Limb (tissue), 2 donors: Measurements from ENCODE around the gene RPSA.
"Not testable (repeated sequence)": the region's sequence is repeated elsewhere in the genome, so short reads cannot be mapped to it uniquely, and the experiment has no call there.

Experiments
- DNase-seq, 2 donors: peaks; one replicate each; pipeline ENCODE4 v3.0.0-alpha.2; 2016; ENCODE audit errors: extremely low spot score in 2 of 2

The RPSA gene

GRCh38 chr3:39419742-39420315 is 13.3 kb downstream of the RPSA start:
- no peak for DNase-seq

DNA sequence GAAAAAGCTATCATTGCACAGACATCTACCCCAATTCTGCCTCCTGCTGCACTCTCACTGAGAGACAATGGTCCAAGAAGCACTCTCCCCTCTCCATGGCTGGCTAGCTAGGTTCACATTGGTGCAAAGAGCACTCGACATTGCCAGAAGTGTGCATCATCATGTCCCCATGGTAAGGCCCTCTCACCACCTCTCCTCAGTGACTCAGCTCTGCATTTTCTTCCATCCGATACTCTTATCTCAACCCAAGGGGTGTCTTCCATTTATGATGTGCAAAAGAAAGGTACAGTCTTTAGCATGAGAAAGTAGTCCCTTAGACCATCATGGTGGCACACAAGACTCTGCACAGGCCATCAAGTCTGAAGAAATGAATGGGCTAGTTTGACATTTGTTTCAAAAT is 14.0 kb downstream of the RPSA start:
- no peak for DNase-seq

DNA sequence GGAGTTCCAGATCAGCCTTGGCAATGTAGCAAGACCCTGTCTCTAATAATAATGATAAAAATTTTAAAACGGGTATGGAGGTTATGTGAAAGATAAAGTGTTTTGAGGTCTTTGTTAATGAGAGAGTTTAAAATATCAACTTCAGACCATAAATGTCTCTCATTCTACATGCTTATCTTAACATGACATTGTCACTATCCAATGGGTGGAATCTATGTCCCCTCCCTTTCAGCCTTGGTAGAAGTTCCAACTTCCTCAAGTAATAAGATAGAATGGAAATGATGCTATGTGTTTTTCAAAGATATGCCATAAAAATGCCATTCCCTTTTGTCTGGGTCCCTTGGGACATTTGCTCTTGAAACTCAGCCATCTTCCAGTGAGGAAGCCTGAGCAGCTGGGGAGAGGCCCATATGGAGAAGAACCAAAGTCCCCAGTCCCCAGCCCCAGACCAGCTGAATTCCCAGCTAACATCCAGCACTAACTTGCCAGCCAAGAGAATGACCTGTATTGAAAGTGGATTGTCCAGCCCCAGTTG is 17.0 kb downstream of the RPSA start:
- DNase-seq, result no peak

- DNase-seq, result no peak
Measured at GRCh38 chr3:39426312-39426711, 19.8 kb downstream of the RPSA start.

DNA sequence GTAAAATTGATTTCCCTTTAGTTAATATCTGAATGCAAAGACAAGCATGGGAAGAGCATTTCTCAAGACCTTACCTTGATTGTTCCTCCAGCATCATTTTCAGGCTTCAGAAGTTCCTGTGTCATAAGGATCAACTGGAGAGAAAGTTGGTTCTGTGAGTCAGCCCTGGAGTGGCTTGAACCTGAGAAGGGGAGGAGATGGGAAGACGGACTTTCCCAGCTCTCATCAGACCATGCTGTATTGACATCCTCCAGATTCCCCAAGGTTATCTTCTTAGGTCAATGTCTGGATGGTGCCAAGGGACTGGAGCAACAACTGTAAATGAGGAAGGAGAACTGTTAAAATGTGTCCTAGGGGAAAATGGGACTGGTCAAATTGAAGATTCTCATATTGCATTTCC is 21.0 kb downstream of the RPSA start:
- no peak for DNase-seq

- peak in 1 of 2 donors; percentile 27 for DNase-seq
Measured at GRCh38 chr3:39428745-39429201, 22.3 kb downstream of the RPSA start.

GRCh38 chr3:39429466-39429865 is 22.9 kb downstream of the RPSA start:
- no peak for DNase-seq

DNA sequence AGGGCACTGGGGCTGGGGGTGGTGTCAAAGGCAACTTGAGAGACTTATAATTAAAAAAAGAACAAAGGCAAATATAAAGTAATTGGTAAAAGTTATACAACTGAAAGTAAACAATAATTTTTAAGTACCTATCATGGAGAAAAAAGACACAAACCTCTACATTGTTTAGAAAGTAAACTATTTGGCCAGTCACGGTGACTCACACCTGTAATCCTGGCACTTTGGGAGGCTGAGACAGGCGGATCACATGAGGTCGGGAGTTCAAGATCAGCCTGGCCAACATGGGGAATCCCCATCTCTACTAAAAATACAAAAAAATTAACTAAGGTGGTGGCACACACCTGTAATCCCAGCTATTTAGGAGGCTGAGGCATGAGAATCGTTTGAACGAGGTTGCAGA is 25.8 kb downstream of the RPSA start:
- DNase-seq, result no peak

- DNase-seq, result no peak
Measured at GRCh38 chr3:39433642-39434041, 27.1 kb downstream of the RPSA start.

DNA sequence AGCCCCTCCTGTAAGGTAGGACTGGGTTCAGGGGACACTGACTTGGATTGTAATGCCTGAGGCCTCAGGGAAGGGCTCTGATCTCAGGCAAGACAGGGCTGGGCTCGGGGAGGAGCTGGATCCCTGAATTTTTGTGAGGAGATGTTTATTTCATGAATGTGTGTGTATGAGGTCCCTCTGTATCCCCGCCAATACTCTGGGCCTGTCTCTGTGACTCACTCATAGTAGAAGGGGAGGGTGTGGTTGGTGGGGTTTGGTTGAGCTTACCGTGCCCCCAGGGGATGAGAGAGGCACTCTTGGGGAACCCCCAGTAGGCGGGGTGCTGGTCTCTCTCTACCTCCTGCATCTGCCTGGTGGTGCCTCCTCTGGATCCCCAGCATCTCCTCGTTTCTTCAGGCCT is 28.1 kb downstream of the RPSA start:
- no peak for DNase-seq

GRCh38 chr3:39435006-39435748 is 28.7 kb downstream of the RPSA start:
- DNase-seq, result no peak

DNA sequence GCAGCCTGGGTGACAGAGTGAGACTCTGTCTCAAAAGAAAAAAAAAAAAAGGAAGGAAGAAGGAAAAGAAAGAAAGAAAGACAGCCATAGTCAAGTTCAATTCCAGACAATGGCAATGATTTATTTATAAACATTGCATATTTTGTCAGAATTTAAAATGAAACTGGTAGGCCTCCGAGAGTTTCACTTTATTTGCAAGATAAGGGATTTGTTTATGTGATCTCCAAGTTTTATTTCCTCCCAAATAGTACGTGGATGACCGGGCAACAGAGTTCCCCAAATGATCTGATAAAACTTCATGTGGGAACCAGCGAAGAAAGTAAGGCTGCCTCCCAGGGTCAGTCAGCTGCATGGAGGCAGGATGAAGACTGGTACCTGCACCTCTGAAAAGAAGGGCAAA is 32.4 kb downstream of the RPSA start:
- DNase-seq, result no peak

- DNase-seq, result no peak
Measured at GRCh38 chr3:39440316-39440715, 33.8 kb downstream of the RPSA start.

- no peak for DNase-seq
Measured at GRCh38 chr3:39443530-39443929, 37.0 kb downstream of the RPSA start.

DNA sequence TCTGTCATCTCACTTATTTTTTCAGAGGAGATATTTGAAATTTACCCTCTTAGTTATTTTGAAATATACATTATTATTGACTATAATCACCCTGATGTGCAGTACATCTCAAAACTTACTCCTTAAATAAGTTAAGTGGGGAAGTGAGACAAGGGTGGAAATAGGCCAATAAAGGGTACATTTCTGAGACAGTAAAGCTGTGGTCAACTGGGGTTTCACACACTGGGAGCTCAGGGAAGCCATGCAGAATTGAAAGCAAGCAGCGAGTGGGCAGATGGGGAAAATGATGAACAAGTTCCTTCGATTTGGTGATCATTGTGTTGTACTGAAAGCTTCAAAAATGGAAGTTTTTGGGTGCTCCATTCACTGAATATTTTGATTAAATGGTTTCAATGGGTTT is 39.4 kb downstream of the RPSA start:
- no peak for DNase-seq

DNA sequence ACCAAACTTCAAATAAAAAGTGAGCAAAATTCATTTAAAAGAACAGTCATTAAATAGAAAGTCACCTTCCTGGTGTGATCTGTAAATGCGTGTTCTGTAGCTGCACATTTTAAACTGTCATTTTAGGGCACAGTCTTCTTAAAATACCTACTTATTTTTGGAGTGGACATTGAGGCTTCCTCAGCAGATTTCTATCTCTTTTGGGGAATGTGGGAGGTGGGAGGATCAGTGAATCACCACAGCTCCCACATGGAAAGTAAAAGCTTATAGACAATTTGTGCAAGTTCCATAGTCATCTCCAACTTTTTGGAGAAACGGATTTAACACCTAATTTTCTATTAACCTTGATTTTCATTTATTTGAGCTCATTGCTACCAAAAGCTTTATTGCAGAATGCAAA is 39.9 kb downstream of the RPSA start:
- no peak for DNase-seq

DNA sequence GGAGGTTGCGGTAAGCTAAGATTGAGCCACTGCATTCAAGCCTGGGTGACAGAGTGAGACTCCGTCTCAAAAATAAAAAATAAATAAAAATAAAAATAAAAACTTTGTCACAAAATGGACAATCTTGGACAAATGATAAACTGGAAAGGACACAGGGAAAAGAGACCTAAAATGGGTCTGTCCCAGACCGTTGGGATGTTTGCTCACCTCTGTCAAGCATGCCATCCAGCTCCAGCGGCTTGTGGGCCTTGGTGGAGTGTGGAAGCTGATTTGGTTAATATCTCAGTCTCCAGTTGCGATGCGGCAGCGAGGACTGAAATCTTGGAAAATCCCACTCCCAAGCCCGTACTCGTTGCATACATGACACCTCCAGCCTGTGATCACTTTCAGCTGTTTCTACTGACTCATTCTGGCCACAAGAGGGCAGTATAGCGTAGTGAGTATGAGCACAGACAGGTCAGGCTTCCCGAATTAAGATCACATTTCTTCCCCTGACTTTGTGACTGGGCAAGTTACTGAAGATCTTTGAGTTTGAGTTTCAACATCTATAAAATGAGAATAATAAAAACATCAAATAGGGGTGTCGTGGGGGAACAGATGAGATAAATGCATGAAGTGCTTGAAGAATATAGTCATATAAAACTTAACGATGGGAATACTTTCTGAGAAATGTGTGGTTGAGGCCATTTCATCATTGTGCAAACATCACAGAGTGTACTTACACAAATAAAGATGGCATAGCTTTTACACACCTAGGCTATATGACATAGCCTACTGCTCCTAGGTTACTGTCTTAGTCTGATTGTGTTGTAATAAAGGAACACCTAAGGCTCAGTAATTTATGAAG is 41.3 kb downstream of the RPSA start:
- peak; percentile 73 to 86 for DNase-seq

DNA sequence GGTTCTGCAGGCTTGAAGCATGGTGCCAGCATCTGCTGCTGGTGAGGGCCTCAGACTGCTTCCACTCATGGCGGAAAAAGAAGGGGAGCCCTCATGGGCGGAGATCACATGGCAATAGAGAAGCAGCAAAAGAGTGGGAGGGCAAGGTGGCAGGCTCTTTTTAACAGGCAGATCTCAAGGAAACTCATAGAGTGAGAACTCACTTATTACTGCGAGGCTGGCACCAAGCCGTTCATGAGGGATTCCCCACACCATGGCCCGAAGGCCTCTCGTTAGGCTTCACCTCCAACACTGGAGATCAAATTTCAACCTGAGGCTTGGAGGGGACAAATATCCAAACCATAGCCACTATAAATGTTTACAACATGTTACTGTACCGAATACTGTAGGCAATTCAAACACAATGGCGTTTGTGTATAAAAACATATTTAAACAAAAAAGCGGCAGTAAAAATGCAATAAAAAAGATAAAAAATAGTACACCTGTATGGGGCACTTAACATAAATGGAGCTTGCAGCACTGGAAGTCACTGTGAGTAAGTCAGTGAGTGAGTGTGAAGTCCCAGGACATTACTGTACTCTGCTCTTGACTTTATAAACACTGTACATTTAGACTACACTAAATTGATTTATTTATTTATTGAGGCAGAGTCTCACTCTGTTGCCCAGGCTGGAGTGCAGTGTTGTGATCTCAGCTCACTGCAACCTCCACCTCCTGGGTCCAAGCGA is 42.1 kb downstream of the RPSA start:
- no peak for DNase-seq

DNA sequence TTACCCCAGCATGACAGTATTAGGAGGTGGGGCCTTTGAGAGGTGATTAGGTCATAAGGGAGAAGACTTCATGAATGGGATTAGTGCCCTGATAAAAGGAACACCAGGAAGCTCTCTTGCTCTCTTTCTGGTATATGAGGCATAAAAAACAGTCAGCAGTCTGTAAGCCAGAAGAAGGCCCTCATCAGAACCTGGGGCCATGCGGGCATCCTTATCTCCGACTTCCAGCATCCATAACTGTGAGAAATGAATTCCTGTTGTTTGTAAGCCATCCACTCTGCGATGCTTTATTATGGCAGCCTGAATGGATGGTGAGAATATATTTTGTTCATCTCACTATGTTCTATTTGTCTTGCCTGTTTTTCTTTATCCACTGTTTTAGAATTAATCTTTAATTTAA is 43.3 kb downstream of the RPSA start:
- DNase-seq, result no peak

GRCh38 chr3:39453134-39453533 is 46.6 kb downstream of the RPSA start:
- no peak for DNase-seq

GRCh38 chr3:39453872-39454271 is 47.4 kb downstream of the RPSA start:
- DNase-seq, result not testable (repeated sequence)
